Myometrial cell (primary cell): ENCODE results near the gene ANK3. TPM values are rescaled to one million over a fixed set of nuclear protein-coding genes. Genes with fewer than 3 reads are reported as not detected.

ENCODE experiments used
- total RNA-seq: library from RNA; depleted of rRNA; stranded (reverse); fragments of >200 nt; gene quantifications from 2 replicates; pipeline ENCODE4 v1.2.3, GENCODE V29; 2015

ANK3 gene
- total RNA-seq = 1.1 and 6.1 TPM in 2 replicates

GRCh38 chr10:60389413-60390025, at the start of gene ANK3:
ANK3 (minus strand) TSS chr10:60389875; CDS start chr10:60389538, 337 bp downstream.

